ENCODE results near the gene FALEC.
A peak's percentile ranks its signal among the peaks of the same experiment; 100 is the strongest.
"Not testable (repeated sequence)": the region's sequence is repeated elsewhere in the genome, so short reads cannot be mapped to it uniquely, and the experiment has no call there.

The FALEC gene

GRCh38 chr1:150576794-150577556, 61.4 kb downstream of the FALEC start:
- H3K27ac ChIP-seq: peak overlapping the region; percentile 22; the same call in 1 of the 2 replicates
- TF ChIP-seq, protein P1, sequence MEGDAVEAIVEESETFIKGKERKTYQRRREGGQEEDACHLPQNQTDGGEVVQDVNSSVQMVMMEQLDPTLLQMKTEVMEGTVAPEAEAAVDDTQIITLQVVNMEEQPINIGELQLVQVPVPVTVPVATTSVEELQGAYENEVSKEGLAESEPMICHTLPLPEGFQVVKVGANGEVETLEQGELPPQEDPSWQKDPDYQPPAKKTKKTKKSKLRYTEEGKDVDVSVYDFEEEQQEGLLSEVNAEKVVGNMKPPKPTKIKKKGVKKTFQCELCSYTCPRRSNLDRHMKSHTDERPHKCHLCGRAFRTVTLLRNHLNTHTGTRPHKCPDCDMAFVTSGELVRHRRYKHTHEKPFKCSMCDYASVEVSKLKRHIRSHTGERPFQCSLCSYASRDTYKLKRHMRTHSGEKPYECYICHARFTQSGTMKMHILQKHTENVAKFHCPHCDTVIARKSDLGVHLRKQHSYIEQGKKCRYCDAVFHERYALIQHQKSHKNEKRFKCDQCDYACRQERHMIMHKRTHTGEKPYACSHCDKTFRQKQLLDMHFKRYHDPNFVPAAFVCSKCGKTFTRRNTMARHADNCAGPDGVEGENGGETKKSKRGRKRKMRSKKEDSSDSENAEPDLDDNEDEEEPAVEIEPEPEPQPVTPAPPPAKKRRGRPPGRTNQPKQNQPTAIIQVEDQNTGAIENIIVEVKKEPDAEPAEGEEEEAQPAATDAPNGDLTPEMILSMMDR (conservative IDR thresholded peaks at IDR 0.05): no peak

GRCh38 chr1:150577557-150578271, 62.2 kb downstream of the FALEC start:
- H3K27ac ChIP-seq: peak overlapping the region; percentile 98
- TF ChIP-seq, protein P1 (conservative IDR thresholded peaks at IDR 0.05): no peak
- TF ChIP-seq ZFX (IDR thresholded peaks at IDR 0.05): no peak

GRCh38 chr1:150578272-150579109, 62.9 kb downstream of the FALEC start:
- no peak for TF ChIP-seq ZFX (IDR thresholded peaks at IDR 0.05)
- TF ChIP-seq, protein P1 (conservative IDR thresholded peaks at IDR 0.05): no peak
- H3K27ac ChIP-seq: peak overlapping the region; percentile 98

GRCh38 chr1:150579110-150579944, 63.8 kb downstream of the FALEC start, which contains the start of gene MCL1:
MCL1 (minus strand) TSS chr1:150579610; CDS start chr1:150579530, 80 bp downstream.
- peak within 1 kb of the TSS; percentile 98 for H3K27ac ChIP-seq
- TF ChIP-seq ZFX (IDR thresholded peaks at IDR 0.05): peak; percentile 89
- TF ChIP-seq, protein P1 (conservative IDR thresholded peaks at IDR 0.05): no peak

DNA sequence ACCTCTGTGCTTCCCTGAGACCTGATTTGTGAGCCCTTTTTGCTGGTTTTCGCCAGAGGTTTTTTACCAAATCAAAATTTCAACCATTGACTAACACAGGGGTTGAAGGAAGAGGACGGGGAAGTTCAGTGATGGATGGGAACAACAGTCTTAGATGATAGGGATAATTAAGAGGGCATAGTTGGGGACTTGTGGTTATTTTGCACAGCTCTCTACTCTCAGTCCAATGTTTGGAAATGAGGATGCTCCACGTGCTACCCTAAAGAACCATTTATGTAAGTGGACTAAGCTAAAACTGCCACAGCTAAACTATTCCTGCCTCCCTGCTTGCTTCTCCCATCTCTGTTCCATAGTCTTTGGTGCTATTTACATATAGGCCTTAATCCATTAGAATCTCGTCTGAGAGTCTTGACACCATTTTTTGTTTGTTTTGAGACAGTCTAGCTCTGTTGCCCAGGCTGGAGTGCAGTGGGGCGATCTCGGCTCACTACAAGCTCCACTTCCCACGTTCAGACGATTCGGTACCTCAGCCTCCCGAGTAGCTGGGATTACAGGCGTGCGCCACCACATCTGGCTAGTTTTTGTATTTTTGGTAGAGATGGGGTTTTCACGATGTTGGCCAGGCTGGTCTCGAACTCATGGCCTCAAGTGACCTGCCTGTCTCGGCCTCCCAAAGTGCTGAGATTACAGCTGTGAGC, 64.5 kb downstream of the FALEC start:
- TF ChIP-seq, protein P1 (conservative IDR thresholded peaks at IDR 0.05): no peak
- no peak for TF ChIP-seq ZFX (IDR thresholded peaks at IDR 0.05)
- H3K27ac ChIP-seq: peak overlapping the region; percentile 98

DNA sequence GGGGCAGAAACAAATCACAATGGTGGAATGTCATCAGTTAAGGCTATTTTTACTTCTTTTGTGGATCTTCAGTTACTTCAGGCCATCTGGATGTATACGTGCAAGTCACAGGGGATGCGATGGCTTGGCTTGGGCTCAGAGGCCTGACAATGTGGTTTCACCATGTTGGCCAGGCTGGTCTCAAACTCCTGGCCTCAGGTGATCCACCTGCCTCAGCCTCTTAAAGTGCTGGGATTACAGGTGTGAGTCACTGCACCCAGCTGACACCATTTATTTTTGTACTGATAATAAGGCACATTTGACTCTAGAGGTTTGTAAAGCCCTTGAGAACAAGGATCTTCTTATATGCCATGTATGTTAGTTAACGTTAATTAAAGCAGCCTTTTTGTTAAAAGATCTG, 65.4 kb downstream of the FALEC start:
- H3K27ac ChIP-seq: not testable (repeated sequence)

GRCh38 chr1:150581437-150581836, 65.9 kb downstream of the FALEC start:
- not testable (repeated sequence) for H3K27ac ChIP-seq

DNA sequence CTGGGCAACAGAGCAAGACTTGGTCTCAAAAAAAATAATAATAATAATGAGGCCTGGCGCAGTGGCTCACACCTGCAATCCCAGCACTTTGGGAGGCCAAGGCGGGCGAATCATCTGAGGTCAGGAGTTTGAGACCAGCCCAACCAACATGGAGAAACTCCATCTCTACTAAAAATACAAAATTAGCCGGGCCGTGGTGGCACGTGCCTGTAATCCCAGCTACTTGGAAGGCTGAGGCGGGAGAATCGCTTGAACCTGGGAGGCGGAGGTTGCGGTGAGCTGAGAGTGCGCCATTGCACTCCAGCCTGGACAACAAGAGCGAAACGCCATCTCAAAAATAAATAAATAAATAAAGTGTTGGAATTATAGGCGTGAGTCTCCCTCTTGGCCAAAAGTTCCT, 66.4 kb downstream of the FALEC start:
- H3K27ac ChIP-seq: not testable (repeated sequence)
